Breast epithelium (tissue), 4 donors: ENCODE data around the gene PARVB. TPM values are rescaled to one million over a fixed set of nuclear protein-coding genes. Genes with fewer than 3 reads are reported as not detected.

Experiments used
- DNase-seq, 2 donors: peaks; one replicate each; pipeline ENCODE4 v3.0.0-alpha.2; 2019; ENCODE audit warnings: low spot score in 2 of 2
- H3K27ac ChIP-seq, 2 donors: fragments of 200-600 bp; sonication (generic) in 1 of 2; one replicate each; pipeline ENCODE4 v1.5.1; 2016 to 2019; ENCODE audit warnings: mild to moderate bottlenecking in 1 of 2
- H3K27me3 ChIP-seq, 2 donors: fragments of 200-600 bp; sonication (generic) in 1 of 2; one replicate each; pipeline versions ENCODE4 v1.5.1 to v1.6.0; 2017 to 2019; ENCODE audit warnings: control low read depth in 1 of 2, mild to moderate bottlenecking in 1 of 2
- H3K36me3 ChIP-seq: fragments of 200-600 bp; one replicate; pipeline ENCODE4 v1.5.1; 2019
- H3K4me1 ChIP-seq, 2 donors: fragments of 200-600 bp; sonication (generic); one replicate each; pipeline ENCODE4 v1.5.1; 2016 to 2019; ENCODE audit warnings: control low read depth in 1 of 2
- H3K4me3 ChIP-seq, 3 donors: fragments of 200-600 bp; sonication (generic); 1 replicate in 2 of 3; 2 replicates in 1 of 3; pipeline ENCODE4 v1.5.1; 2016 to 2019; ENCODE audit warnings: mild to moderate bottlenecking in 3 of 3, moderate library complexity in 2 of 3
- H3K9me3 ChIP-seq, 2 donors: fragments of 200-600 bp; sonication (generic) in 1 of 2; one replicate each; pipeline ENCODE4 v1.5.1; 2016 to 2019; ENCODE audit warnings: control low read depth in 1 of 2
- CTCF ChIP-seq, 3 donors: fragments of 450-650 bp; IDR thresholded peaks; one replicate each; pipeline ENCODE4 v1.5.1; 2016 to 2017; ENCODE audit warnings: antibody characterized with exemption in 3 of 3, mild to moderate bottlenecking in 3 of 3, moderate library complexity in 3 of 3
- POLR2A ChIP-seq: fragments of 450-650 bp; IDR thresholded peaks from one replicate; pipeline ENCODE4 v1.6.1; 2016; ENCODE audit warnings: antibody characterized with exemption, mild to moderate bottlenecking, moderate library complexity
- POLR2AphosphoS5 ChIP-seq, 3 donors: sonication (generic); formaldehyde crosslinking; IDR thresholded peaks; one replicate each; pipeline ENCODE4 v1.6.1; 2017; ENCODE audit warnings: antibody characterized with exemption in 3 of 3
- intact Hi-C: fragments of 100-400 bp; cut with DNase I; formaldehyde crosslinking; loops from one replicate; pipeline ENCODE4 v1.15.1; 2023; ENCODE audit warnings: low total_unique reads
- total RNA-seq, 3 donors: library from RNA; depleted of rRNA; stranded (reverse); fragments of >200 nt; gene quantifications; one replicate each; pipeline ENCODE4 v1.1.0, GENCODE V29; 2016

The PARVB gene
- total RNA-seq, 3 donors from 2014 or later = 12.3 to 57.6 (median 21.6) TPM

GRCh38 chr22:44039566-44040171, 15.6 kb downstream of the PARVB start:
- H3K4me3 ChIP-seq = no peak overlapping the region
- no peak for DNase-seq
- H3K27me3 ChIP-seq = no peaks in the 10 kb centered on the region
- H3K9me3 ChIP-seq = no peaks in the 10 kb centered on the region
- no peaks in the 10 kb centered on the region for H3K4me1 ChIP-seq
- no peaks in the 10 kb centered on the region for H3K36me3 ChIP-seq
- intact Hi-C loops = no loop called here
- TF ChIP-seq POLR2A = no peak
- TF ChIP-seq POLR2AphosphoS5 (IDR thresholded peaks at IDR 0.05) = no peak
- TF ChIP-seq CTCF (IDR thresholded peaks at IDR 0.05) = no peak
- H3K27ac ChIP-seq = no peak overlapping the region

- H3K36me3 ChIP-seq = no peaks in the 10 kb centered on the region
- no peaks in the 10 kb centered on the region for H3K4me1 ChIP-seq
- no peaks in the 10 kb centered on the region for H3K9me3 ChIP-seq
- no peak overlapping the region for H3K27ac ChIP-seq
- no peak for DNase-seq
- intact Hi-C loops = no loop called here
- H3K4me3 ChIP-seq = no peak overlapping the region
- H3K27me3 ChIP-seq = no peaks in the 10 kb centered on the region
- TF ChIP-seq POLR2A = no peak
- no peak for TF ChIP-seq CTCF (IDR thresholded peaks at IDR 0.05)
- no peak for TF ChIP-seq POLR2AphosphoS5 (IDR thresholded peaks at IDR 0.05)
These were observed 18.4 kb downstream of the PARVB start for GRCh38 chr22:44042249-44043218.

GRCh38 chr22:44045145-44045544, 21.0 kb downstream of the PARVB start:
- H3K4me3 ChIP-seq = no peak overlapping the region
- H3K27ac ChIP-seq = no peak overlapping the region
- no peaks in the 10 kb centered on the region for H3K27me3 ChIP-seq
- no peaks in the 10 kb centered on the region for H3K4me1 ChIP-seq
- intact Hi-C loops = no loop called here
- no peak for TF ChIP-seq POLR2AphosphoS5 (IDR thresholded peaks at IDR 0.05)
- TF ChIP-seq CTCF (IDR thresholded peaks at IDR 0.05) = no peak
- no peak for TF ChIP-seq POLR2A
- no peaks in the 10 kb centered on the region for H3K9me3 ChIP-seq
- no peak for DNase-seq
- H3K36me3 ChIP-seq = no peaks in the 10 kb centered on the region

GRCh38 chr22:44046485-44047141, 22.5 kb downstream of the PARVB start:
- Histone ChIP-seq H3K27me3 (no peaks in the 10 kb centered on the region), H3K4me1 (no peaks in the 10 kb centered on the region), H3K27ac (no peak overlapping the region), H3K36me3 (no peaks in the 10 kb centered on the region), H3K4me3 (no peak overlapping the region), H3K9me3 (no peaks in the 10 kb centered on the region)
- no peak for TF ChIP-seq POLR2AphosphoS5 (IDR thresholded peaks at IDR 0.05)
- no peak for TF ChIP-seq CTCF (IDR thresholded peaks at IDR 0.05)
- TF ChIP-seq POLR2A = no peak
- intact Hi-C loops = no loop called here
- DNase-seq = no peak
